Nephron progenitor cell (in vitro differentiated cells): ENCODE data around the gene UBN1.
A peak's percentile ranks its signal among the peaks of the same experiment; 100 is the strongest.

Source experiments
- DNase-seq: peaks from one replicate; pipeline ENCODE4 v3.0.0; 2021
- H3K27ac Mint-ChIP-seq: 2 replicates; pipeline ENCODE4 v1.8.0; 2021; ENCODE audit warnings: mild to moderate bottlenecking, moderate library complexity, mixed read lengths
- H3K27me3 Mint-ChIP-seq: 2 replicates; pipeline ENCODE4 v1.8.0; 2021; ENCODE audit warnings: mild to moderate bottlenecking, low read depth, mixed read lengths; ENCODE audit not compliant: poor library complexity
- H3K36me3 Mint-ChIP-seq: 2 replicates; pipeline ENCODE4 v1.8.0; 2021; ENCODE audit warnings: low read depth, mixed read lengths
- H3K4me1 Mint-ChIP-seq: 2 replicates; pipeline ENCODE4 v1.8.0; 2021; ENCODE audit warnings: mixed read lengths
- H3K4me3 Mint-ChIP-seq: 2 replicates; pipeline ENCODE4 v1.8.0; 2021; ENCODE audit warnings: mild to moderate bottlenecking, moderate library complexity, mixed read lengths
- H3K9me3 Mint-ChIP-seq: 2 replicates; pipeline ENCODE4 v1.8.0; 2021; ENCODE audit warnings: mild to moderate bottlenecking, moderate library complexity, mixed read lengths
- CTCF ChIP-seq: fragments of 200-600 bp; sonication (generic); IDR thresholded peaks from 2 replicates; pipeline ENCODE4 v1.5.0; 2021; ENCODE audit warnings: antibody characterized with exemption

Gene UBN1

GRCh38 chr16:4859190-4859899 is 12.1 kb downstream of the UBN1 start:
- Mint-ChIP-seq H3K27me3 (peaks cover 3% of the 10 kb centered on the region), H3K4me3 (no peak overlapping the region), H3K36me3 (peaks cover 45% of the 10 kb centered on the region), H3K27ac (peak overlapping the region; percentile 36), H3K4me1 (no peaks in the 10 kb centered on the region), H3K9me3 (no peaks in the 10 kb centered on the region)
- no peak for TF ChIP-seq CTCF
- DNase-seq: no peak

GRCh38 chr16:4859900-4860255 is 12.6 kb downstream of the UBN1 start:
- no peak for TF ChIP-seq CTCF
- Mint-ChIP-seq H3K4me1 (no peaks in the 10 kb centered on the region), H3K27ac (no peak overlapping the region), H3K27me3 (peaks cover 3% of the 10 kb centered on the region), H3K36me3 (peaks cover 45% of the 10 kb centered on the region), H3K9me3 (no peaks in the 10 kb centered on the region), H3K4me3 (no peak overlapping the region)
- DNase-seq: no peak

DNA sequence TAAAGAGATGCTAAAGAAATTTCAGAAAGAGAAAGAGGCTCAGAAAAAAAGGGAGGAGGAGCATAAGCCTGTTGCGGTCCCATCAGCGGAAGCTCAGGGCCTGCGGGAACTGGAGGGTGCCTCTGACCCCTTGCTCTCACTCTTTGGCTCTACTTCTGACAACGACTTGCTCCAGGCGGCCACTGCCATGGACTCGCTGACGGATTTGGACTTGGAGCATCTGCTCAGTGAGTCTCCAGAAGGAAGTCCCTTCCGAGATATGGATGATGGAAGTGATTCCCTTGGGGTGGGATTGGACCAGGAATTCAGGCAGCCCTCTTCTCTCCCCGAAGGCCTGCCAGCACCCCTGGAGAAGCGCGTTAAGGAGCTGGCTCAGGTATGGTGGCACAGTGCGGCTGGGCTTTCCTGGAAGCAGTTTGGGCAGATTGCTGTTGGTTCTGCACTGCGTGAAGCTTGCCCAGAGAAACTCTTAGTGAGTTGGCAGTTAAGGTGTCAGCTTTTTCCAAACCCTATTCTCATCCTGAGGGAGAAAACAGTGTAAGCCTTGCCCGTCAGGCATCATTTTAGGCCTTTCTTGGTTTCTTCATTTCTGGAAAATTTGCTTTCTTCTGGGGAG is 13.6 kb downstream of the UBN1 start:
- Mint-ChIP-seq H3K27me3 (peaks cover 3% of the 10 kb centered on the region), H3K27ac (peak overlapping the region; percentile 39), H3K9me3 (no peaks in the 10 kb centered on the region), H3K36me3 (peaks cover 39% of the 10 kb centered on the region), H3K4me1 (no peaks in the 10 kb centered on the region), H3K4me3 (no peak overlapping the region)
- DNase-seq: no peak
- no peak for TF ChIP-seq CTCF

DNA sequence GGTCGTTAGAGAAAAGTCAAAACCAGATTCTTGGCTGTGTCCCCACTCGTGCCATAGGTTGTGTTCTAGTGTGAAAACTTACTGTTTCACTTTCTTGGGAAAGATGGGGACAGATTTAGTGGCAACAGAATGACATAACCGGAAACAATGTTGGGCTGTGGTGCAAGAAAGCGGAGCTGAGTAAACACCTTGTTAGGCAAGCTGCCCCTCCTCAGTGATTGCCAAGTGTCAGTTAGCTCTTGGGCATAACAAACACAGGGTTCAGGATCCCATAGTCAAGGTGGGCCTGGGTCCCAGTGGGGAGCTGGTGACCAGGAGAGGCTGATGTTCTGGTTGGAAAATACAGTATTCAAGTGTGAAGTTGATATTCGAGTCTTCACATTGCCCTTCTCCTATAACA is 15.4 kb downstream of the UBN1 start:
- Mint-ChIP-seq H3K4me1 (no peaks in the 10 kb centered on the region), H3K27ac (no peak overlapping the region), H3K9me3 (no peaks in the 10 kb centered on the region), H3K27me3 (peaks cover 3% of the 10 kb centered on the region), H3K4me3 (no peak overlapping the region), H3K36me3 (peaks cover 40% of the 10 kb centered on the region)
- TF ChIP-seq CTCF: no peak
- no peak for DNase-seq

DNA sequence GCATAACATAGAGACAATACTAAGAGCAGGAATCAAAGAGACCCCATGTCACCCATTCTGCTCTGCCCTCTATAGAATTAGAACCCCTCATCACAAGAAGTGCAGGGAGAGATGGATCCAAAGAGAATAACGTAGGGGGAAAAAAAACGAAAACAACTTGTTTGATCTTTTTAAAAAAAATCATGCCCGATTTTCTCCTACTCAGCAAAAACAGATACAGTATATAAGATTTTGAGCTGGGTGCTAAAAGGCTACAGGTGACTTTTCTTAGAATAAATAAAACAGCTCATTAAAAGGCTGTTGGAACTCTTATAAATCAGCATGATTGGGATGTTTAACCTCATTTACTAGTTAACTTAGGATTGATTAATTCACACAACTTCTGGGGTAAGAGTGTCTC is 17.4 kb downstream of the UBN1 start:
- Mint-ChIP-seq H3K4me1 (no peaks in the 10 kb centered on the region), H3K36me3 (peaks cover 28% of the 10 kb centered on the region), H3K27me3 (no peaks in the 10 kb centered on the region), H3K4me3 (no peak overlapping the region), H3K9me3 (no peaks in the 10 kb centered on the region), H3K27ac (peak overlapping the region; percentile 90)
- no peak for TF ChIP-seq CTCF
- DNase-seq: no peak

GRCh38 chr16:4865231-4865860 is 18.1 kb downstream of the UBN1 start:
- Mint-ChIP-seq H3K4me1 (no peaks in the 10 kb centered on the region), H3K36me3 (peaks cover 27% of the 10 kb centered on the region), H3K9me3 (no peaks in the 10 kb centered on the region), H3K27me3 (no peaks in the 10 kb centered on the region), H3K27ac (peak overlapping the region; percentile 32), H3K4me3 (no peak overlapping the region)
- TF ChIP-seq CTCF: no peak
- DNase-seq: no peak
